Activated CD8-positive, alpha-beta memory T cell treated with anti-CD3 and anti-CD28 coated beads, Interleukin-2, amount 10 ng/mL, durations not matched to agents 7 days and 5 days (primary cell): Measurements from ENCODE around the gene SPECC1. TPM values are rescaled to one million over a fixed set of nuclear protein-coding genes. Genes with fewer than 3 reads are reported as not detected.
"Not testable (repeated sequence)": the region's sequence is repeated elsewhere in the genome, so short reads cannot be mapped to it uniquely, and the experiment has no call there.

ENCODE experiments used
- ATAC-seq: fragments of 150-1000 bp; cut with Tn5 transposase; one replicate; pipeline ENCODE4 v1.10.0; 2021; ENCODE audit warnings: moderate library complexity
- CTCF ChIA-PET: fragments of 350-600 bp; sonication (Branson Sonifier 250); formaldehyde crosslinking; loops from one replicate; lab custom pipeline; 2021; ENCODE audit warnings: antibody characterized with exemption; lab: Charles Lee
- DNase-seq: peaks from one replicate; pipeline ENCODE4 v3.0.0-alpha.2; 2020
- H3K27ac Mint-ChIP-seq: one replicate; pipeline ENCODE4 v1.8.0; 2021; ENCODE audit warnings: mild to moderate bottlenecking, mixed read lengths
- H3K27me3 Mint-ChIP-seq: one replicate; pipeline ENCODE4 v1.8.0; 2021; ENCODE audit warnings: mixed read lengths
- H3K36me3 Mint-ChIP-seq: one replicate; pipeline ENCODE4 v1.8.0; 2021; ENCODE audit warnings: mild to moderate bottlenecking, mixed read lengths
- H3K4me1 Mint-ChIP-seq: one replicate; pipeline ENCODE4 v1.8.0; 2021; ENCODE audit warnings: mixed read lengths
- H3K4me3 Mint-ChIP-seq: one replicate; pipeline ENCODE4 v1.8.0; 2021; ENCODE audit warnings: mild to moderate bottlenecking, moderate library complexity, mixed read lengths
- H3K9me3 Mint-ChIP-seq: one replicate; pipeline ENCODE4 v1.8.0; 2022; ENCODE audit warnings: low read depth, mixed read lengths
- total RNA-seq, 2 experiments: library from RNA; stranded (reverse); gene quantifications; one replicate each; pipeline ENCODE4 v1.2.3, GENCODE V29; 2021

The SPECC1 gene
- total RNA-seq, 2 experiments from 2014 or later: 11.4 to 17.6 TPM

DNA sequence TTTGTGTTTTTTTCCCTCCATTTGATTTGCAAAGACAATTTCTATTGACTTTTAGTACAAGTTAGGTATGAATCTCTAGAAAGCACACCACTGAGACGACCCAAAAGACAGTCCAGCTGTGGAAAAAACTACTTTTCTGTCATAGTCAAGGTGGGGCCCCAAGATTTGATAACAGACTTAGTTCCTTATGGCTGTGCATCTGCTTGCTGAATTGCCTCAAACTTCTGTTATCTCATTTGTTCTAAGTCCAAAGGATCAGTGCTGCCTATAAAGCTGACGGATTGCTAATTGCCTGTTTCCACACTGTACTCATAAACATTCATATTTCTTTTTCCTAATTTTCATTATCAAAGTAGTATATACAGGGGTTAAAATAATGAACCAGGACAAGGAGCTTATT lies 180.8 kb downstream of the SPECC1 start:
- Mint-ChIP-seq H3K36me3 (peaks cover 3% of the 10 kb centered on the region), H3K27me3 (no peaks in the 10 kb centered on the region), H3K4me1 (no peaks in the 10 kb centered on the region), H3K4me3 (no peak overlapping the region), H3K9me3 (peaks cover under 1% of the 10 kb centered on the region), H3K27ac (no peak overlapping the region)
- ATAC-seq: no peak
- DNase-seq: no peak
- CTCF ChIA-PET: no interaction called here

DNA sequence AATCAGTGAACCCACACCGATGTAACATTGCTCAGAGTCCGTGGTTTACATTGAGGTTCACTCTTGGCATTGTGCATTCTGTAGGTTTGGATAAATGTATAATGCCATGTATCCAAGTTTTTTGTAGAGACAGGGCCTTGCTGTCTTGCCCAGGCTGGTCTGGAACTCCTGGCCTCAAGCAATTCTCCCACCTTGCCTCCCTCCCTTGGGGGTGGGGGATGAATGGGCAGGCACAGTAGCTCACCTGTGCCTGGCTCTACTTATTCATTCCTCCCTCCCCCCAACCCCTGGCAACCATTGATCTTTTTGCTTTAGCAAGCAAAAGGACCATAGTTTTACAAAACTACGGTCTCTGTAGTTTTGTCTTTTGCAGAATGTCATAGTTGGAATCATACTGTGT lies 181.4 kb downstream of the SPECC1 start:
- DNase-seq: no peak
- Mint-ChIP-seq H3K4me1 (no peaks in the 10 kb centered on the region), H3K9me3 (peaks cover 2% of the 10 kb centered on the region), H3K27me3 (no peaks in the 10 kb centered on the region), H3K27ac (no peak overlapping the region), H3K4me3 (no peak overlapping the region), H3K36me3 (peaks cover 4% of the 10 kb centered on the region)
- CTCF ChIA-PET: interaction anchor here (0.6 kb wide), 1 partner anchor 198 kb away, joined by 3 read pairs; no protein-coding TSS in a partner anchor
- no peak for ATAC-seq

DNA sequence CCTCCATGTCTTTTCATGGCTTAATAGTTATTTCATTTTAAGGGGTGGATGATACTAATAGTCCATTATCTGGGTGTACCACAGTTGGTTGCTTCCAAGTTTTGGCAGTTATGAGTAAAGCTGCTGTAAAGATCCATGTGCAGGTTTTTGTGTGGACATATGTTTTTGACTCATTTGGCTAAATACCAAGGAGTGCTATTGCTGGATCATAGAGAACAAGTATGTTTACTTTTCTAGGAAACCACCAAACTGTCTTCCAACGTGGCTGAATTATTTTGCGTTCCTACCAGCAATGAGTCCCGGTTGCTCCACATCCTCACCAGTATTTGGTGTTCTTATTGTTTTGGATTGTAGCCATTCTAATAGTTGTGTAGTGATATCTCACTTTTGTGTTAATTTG lies 181.9 kb downstream of the SPECC1 start:
- peaks cover 4% of the 10 kb centered on the region for H3K36me3 Mint-ChIP-seq
- no peak for DNase-seq
- ATAC-seq: no peak
- peaks cover 3% of the 10 kb centered on the region for H3K9me3 Mint-ChIP-seq
- no peak overlapping the region for H3K4me3 Mint-ChIP-seq
- no peaks in the 10 kb centered on the region for H3K4me1 Mint-ChIP-seq
- no peaks in the 10 kb centered on the region for H3K27me3 Mint-ChIP-seq
- CTCF ChIA-PET: interaction anchor here (0.6 kb wide), 1 partner anchor 199 kb away, joined by 3 read pairs; no protein-coding TSS in a partner anchor
- no peak overlapping the region for H3K27ac Mint-ChIP-seq

DNA sequence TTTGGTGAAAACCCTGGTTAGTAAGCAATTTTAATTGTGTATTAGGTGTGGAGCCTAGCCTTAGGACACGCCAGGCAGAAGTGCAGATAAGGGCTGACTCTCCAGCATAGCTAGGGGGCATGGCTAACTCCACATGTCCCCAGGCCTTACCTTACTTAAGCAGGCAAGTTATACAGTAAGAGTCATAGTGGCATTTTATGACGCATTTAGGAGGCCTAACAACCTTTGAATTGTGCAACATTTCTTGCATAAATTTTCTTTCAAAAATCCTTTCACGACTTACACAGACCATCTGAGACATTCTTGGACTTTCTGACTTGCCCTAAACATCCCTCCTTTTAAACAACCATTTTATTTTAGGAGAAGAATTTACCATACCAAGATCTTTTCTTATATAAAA lies 187.1 kb downstream of the SPECC1 start:
- H3K4me1 Mint-ChIP-seq, H3K27me3 Mint-ChIP-seq, H3K9me3 Mint-ChIP-seq, H3K4me3 Mint-ChIP-seq, ATAC-seq, H3K27ac Mint-ChIP-seq, H3K36me3 Mint-ChIP-seq, DNase-seq: not testable (repeated sequence)
- CTCF ChIA-PET: interaction anchor here (1.0 kb wide), 1 partner anchor 33 kb away, joined by 3 read pairs; no protein-coding TSS in a partner anchor

DNA sequence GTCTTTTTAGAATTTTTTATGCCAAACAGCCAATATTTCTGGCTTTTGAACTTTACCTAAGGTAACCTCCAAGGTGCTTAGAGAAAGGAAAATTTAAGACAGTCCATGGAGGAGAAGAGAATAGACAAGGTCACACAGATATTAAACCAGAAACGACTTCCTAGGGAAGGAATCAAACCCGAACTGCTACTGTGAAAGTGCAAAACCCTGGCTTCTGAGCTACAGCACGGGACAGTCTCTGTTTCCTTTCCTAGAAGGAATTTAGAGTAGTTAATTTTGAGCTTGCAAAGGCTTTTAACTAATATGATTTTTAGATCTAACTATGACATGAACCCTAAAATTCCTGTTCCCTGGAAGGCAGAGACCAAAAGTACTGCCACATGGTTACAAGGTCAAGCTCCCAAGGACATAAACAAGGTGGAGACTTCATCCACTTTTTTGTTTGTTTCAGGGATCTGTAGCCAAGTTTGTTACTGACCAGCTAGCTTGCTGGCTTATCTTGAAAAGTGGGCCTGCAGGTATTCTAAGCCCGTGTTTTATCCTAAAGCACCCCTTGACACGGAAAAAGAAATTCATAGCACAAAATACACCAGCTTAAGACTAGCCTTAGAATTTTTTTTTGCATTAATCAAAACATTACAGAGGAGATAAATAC lies 188.2 kb downstream of the SPECC1 start:
- no peak for DNase-seq
- H3K4me3 Mint-ChIP-seq: no peak overlapping the region
- no peaks in the 10 kb centered on the region for H3K27me3 Mint-ChIP-seq
- no peak for ATAC-seq
- CTCF ChIA-PET: interaction anchor here (1.0 kb wide), 1 partner anchor 34 kb away, joined by 3 read pairs; no protein-coding TSS in a partner anchor
- H3K36me3 Mint-ChIP-seq: peaks cover 4% of the 10 kb centered on the region
- H3K27ac Mint-ChIP-seq: no peak overlapping the region
- peaks cover 3% of the 10 kb centered on the region for H3K9me3 Mint-ChIP-seq
- peaks cover 1% of the 10 kb centered on the region for H3K4me1 Mint-ChIP-seq

DNA sequence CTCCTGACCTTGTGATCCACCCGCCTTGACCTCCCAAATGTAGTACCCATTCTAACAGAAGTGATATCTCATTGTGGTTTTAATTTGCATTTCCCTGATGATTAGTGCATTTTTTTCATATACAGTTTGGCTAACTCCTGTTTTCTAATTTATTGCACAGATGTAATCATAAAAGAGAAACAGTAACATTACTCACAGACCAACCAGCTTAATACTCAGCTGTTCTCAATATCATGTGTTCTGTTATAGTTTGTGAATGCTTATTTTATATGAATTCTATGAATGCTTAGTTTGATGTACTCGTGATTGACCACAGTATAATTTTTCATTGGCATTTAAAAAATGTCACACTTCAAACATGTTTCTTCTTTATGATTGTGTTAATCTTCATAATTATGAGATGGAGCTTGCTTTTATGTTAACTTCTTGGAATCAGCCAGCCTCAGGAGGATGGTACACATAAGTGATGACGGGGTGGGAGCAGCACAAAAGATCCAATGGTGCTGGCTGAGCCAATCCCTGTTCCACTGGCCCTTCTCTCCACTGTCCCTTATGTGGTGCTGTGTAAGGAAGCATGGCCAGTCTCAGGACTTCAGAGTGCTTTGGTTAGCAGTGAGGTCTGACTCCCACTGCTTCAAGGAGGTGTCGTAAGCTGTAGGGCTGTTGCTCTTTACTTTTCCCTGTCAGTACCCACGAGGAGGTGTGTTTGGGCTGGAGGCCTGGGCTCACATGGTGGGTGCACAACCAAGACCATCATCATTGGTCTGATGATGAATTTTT lies 191.0 kb downstream of the SPECC1 start:
- Mint-ChIP-seq H3K4me1 (peaks cover 4% of the 10 kb centered on the region), H3K4me3 (no peak overlapping the region), H3K27ac (no peak overlapping the region), H3K9me3 (peaks cover 2% of the 10 kb centered on the region), H3K27me3 (no peaks in the 10 kb centered on the region), H3K36me3 (no peaks in the 10 kb centered on the region)
- DNase-seq (no peak), ATAC-seq (no peak)
- CTCF ChIA-PET: no interaction called here

DNA sequence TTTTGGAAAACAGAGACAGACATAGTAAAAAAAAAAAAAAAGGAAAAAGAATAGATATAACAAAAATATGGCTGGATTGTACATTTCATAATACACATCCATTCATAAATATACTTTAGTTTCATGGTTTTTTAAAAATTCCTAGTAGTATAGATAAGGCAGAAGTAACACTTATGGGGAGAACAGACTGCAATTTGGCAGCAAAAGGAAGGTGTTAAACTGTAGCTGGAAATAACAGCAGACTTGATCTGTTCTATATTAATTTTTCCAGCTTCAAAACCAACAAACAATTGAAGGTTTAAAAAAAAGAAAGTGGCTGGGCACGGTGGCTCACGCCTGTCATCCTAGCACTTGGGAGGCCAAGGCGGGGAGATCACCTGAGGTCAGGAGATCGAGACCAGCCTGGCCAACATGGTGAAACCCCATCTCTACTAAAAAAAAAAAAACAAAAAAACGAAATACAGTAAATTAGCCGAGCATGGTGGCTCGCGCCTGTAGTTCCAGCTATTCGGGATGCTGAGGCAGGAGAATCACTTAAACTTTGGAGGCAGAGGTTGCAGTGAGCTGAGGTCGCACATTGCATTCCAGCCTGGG lies 191.8 kb downstream of the SPECC1 start:
- peaks cover 7% of the 10 kb centered on the region for H3K4me1 Mint-ChIP-seq
- ATAC-seq: no peak
- CTCF ChIA-PET: no interaction called here

DNA sequence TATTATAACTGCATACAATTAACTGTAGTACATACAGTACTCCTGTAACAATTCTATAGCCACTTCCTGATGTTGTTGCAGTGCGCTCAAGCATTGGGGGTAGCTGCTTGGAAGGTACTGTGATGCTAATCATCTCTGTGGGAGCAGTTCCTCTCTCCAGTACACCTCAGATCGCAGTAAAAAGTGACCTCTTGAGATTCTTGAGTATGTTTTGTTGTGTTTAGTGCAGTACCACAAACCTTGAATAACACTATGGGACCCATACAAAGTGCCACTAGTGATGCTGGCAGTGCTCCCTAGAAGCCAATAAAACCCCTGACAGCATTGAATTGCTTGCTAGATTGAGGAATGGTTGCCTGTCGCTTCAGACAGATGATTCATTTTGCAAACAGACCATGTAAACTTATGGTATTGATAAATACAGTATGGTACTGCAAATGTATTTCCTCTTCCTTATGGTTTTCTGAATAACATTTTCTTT lies 193.0 kb downstream of the SPECC1 start:
- no peak overlapping the region for H3K4me3 Mint-ChIP-seq
- no peaks in the 10 kb centered on the region for H3K9me3 Mint-ChIP-seq
- ATAC-seq: no peak
- no peak for DNase-seq
- H3K27ac Mint-ChIP-seq: no peak overlapping the region
- H3K36me3 Mint-ChIP-seq: no peaks in the 10 kb centered on the region
- CTCF ChIA-PET: no interaction called here
- no peaks in the 10 kb centered on the region for H3K27me3 Mint-ChIP-seq
- H3K4me1 Mint-ChIP-seq: peaks cover 8% of the 10 kb centered on the region

More for the DNA sequence above, 191.8 kb downstream of the SPECC1 start:
- no peak for DNase-seq
- Mint-ChIP-seq H3K27ac (no peak overlapping the region), H3K27me3 (no peaks in the 10 kb centered on the region), H3K9me3 (peaks cover under 1% of the 10 kb centered on the region), H3K36me3 (no peaks in the 10 kb centered on the region), H3K4me3 (no peak overlapping the region)

DNA sequence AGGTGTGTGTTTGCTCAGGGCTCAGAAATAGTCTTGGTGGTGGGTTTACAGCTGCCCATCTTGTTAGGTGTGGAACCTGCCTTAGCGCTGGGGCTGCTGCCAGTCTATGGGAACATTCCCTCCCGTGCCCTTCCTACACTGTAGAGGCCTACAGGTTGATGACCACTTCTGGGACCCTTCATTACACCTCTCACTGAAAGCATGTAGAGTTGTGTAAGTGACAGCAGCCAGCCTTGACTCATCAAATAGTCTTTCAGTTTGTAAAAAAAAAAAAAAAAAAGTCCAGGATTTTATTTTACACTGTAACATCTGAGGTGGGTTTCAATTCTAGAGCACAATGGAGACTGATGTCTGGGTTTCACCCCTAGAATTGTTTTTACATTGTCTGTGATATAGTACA lies 193.9 kb downstream of the SPECC1 start:
- no peak overlapping the region for H3K4me3 Mint-ChIP-seq
- no peak for ATAC-seq
- H3K27ac Mint-ChIP-seq: no peak overlapping the region
- no peaks in the 10 kb centered on the region for H3K9me3 Mint-ChIP-seq
- H3K4me1 Mint-ChIP-seq: peaks cover 8% of the 10 kb centered on the region
- CTCF ChIA-PET: no interaction called here
- no peaks in the 10 kb centered on the region for H3K27me3 Mint-ChIP-seq
- H3K36me3 Mint-ChIP-seq: no peaks in the 10 kb centered on the region
- DNase-seq: no peak

DNA sequence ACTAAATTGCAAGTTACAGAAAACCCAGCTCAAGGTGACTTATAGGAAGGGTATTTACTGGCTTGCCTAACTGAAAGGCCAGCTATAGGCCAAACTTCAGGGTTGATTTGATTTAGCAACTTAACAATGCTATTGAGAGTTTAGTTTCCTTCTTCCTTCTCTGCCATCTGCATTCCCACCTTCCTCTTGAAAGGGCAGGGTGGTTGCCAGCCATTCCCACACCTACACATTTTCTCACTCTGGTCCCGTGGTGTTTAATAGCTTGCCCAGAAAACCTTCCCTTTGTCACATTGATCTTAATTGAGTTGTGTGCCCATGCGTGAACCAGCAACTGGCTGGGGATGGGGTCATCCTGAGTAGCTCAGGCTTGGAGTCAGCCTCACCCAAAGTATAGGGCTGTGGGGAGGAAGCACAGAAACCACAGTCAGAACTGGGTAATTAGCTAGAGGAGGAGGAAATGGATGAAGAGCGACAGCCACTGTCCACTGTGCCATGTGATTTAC lies 194.7 kb downstream of the SPECC1 start:
- ATAC-seq (no peak), DNase-seq (no peak)
- Mint-ChIP-seq H3K4me1 (peaks cover 7% of the 10 kb centered on the region), H3K4me3 (no peak overlapping the region), H3K36me3 (no peaks in the 10 kb centered on the region), H3K27me3 (no peaks in the 10 kb centered on the region), H3K27ac (no peak overlapping the region), H3K9me3 (no peaks in the 10 kb centered on the region)
- CTCF ChIA-PET: no interaction called here

DNA sequence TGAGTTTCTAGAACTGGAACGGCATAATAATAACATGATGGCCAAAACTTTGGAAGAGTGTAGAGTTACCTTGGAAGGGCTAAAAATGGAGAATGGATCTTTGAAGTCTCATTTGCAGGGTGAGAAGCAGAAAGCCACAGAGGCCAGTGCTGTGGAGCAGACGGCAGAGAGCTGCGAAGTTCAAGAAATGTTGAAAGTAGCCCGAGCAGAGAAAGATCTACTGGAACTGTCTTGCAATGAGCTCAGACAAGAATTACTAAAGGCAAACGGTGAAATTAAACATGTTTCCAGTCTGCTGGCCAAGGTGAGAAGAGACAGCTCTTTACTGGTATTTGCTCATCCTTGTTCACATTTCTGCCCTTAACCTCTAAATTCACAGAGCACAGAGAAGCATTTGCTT lies 196.4 kb downstream of the SPECC1 start:
- no peak for ATAC-seq
- CTCF ChIA-PET: no interaction called here
- Mint-ChIP-seq H3K4me1 (peaks cover 7% of the 10 kb centered on the region), H3K36me3 (no peaks in the 10 kb centered on the region), H3K4me3 (no peak overlapping the region), H3K9me3 (no peaks in the 10 kb centered on the region), H3K27me3 (no peaks in the 10 kb centered on the region), H3K27ac (no peak overlapping the region)
- no peak for DNase-seq

DNA sequence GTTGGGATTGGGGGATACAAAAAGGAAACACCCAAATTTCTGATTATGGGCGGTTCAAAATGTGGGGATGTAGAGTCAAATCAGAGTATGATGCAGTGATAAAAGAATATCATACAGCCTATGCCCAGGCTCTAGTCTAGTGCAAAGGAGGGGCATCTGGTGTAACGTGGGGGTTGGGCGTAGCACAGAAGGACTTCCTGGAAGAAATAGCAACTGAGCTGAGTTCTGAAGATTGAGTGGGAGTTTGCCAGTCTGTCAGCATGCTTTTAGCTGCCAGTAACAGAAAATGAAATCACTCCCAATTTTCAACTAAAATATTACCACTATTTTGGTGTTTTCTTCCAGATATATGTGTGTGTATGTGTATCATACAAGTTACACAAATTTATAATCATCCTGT lies 196.9 kb downstream of the SPECC1 start:
- DNase-seq (no peak), ATAC-seq (no peak)
- no peaks in the 10 kb centered on the region for H3K36me3 Mint-ChIP-seq
- CTCF ChIA-PET: no interaction called here
- H3K27me3 Mint-ChIP-seq: no peaks in the 10 kb centered on the region
- H3K4me1 Mint-ChIP-seq: peaks cover 7% of the 10 kb centered on the region
- H3K4me3 Mint-ChIP-seq: no peak overlapping the region
- H3K9me3 Mint-ChIP-seq: no peaks in the 10 kb centered on the region
- H3K27ac Mint-ChIP-seq: no peak overlapping the region

DNA sequence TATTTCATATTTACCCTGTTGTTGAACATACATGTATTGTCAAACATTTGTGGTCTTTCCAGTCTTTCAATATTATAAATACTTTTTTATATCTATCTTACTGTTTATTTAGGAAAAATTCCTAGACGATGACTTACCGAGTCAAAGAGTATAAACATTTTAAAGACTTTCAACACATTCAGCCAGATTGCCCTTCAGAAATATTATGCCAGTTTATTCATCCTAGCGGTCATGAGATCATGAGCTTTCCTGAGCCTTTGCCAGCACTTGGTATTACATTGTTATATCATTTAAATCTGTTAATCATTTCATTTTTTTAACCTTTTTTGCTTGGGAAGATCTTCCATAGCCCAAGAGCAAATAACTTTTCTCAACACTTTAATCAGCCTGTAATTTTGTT lies 197.4 kb downstream of the SPECC1 start:
- H3K4me3 Mint-ChIP-seq: no peak overlapping the region
- H3K27me3 Mint-ChIP-seq: no peaks in the 10 kb centered on the region
- ATAC-seq: no peak
- CTCF ChIA-PET: no interaction called here
- H3K9me3 Mint-ChIP-seq: no peaks in the 10 kb centered on the region
- no peak for DNase-seq
- H3K4me1 Mint-ChIP-seq: peaks cover 7% of the 10 kb centered on the region
- no peak overlapping the region for H3K27ac Mint-ChIP-seq
- peaks cover under 1% of the 10 kb centered on the region for H3K36me3 Mint-ChIP-seq
